ENCODE data around the gene CPT1B.

DNA sequence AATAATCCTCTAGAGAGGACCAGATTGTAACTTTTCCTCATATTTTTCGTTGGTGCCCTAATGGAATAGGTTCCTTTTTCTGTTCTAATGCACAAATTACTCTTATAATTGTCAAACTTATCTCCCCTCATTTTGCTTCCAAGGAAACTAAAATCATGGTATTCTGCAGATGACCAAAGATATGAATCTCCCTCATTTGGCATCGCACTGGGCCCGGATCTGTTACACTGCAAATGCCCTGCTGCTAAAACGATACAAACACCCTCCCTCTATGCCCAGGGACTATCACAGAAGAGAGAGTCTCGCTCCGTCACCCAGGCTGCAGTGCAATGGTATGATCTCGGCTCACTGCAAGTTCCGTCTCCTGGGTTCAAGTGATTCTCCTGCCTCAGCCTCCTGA, 24.9 kb downstream of the CPT1B start:
- TF ChIP-seq, protein P1, sequence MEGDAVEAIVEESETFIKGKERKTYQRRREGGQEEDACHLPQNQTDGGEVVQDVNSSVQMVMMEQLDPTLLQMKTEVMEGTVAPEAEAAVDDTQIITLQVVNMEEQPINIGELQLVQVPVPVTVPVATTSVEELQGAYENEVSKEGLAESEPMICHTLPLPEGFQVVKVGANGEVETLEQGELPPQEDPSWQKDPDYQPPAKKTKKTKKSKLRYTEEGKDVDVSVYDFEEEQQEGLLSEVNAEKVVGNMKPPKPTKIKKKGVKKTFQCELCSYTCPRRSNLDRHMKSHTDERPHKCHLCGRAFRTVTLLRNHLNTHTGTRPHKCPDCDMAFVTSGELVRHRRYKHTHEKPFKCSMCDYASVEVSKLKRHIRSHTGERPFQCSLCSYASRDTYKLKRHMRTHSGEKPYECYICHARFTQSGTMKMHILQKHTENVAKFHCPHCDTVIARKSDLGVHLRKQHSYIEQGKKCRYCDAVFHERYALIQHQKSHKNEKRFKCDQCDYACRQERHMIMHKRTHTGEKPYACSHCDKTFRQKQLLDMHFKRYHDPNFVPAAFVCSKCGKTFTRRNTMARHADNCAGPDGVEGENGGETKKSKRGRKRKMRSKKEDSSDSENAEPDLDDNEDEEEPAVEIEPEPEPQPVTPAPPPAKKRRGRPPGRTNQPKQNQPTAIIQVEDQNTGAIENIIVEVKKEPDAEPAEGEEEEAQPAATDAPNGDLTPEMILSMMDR (IDR thresholded peaks at IDR 0.05), result no peak
- no peak for TF ChIP-seq ZFX (IDR thresholded peaks at IDR 0.05; ENCODE audit: borderline replicate concordance)

All from 22Rv1 (cell line).